Ishikawa (cell line): ENCODE results near the gene HS3ST3A1.

Experiments used
- CEBPB ChIP-seq: IDR thresholded peaks from 2 replicates; pipeline ENCODE4 v1.6.1; 2012
- CREB1 ChIP-seq: IDR thresholded peaks from 2 replicates; pipeline ENCODE4 v1.6.1; 2012; ENCODE audit warnings: low read depth
- EGR1 ChIP-seq: IDR thresholded peaks from 2 replicates; pipeline ENCODE4 v1.6.1; 2012
- EP300 ChIP-seq: IDR thresholded peaks from 2 replicates; pipeline ENCODE4 v1.6.1; 2012; ENCODE audit warnings: borderline replicate concordance
- FOXM1 ChIP-seq: IDR thresholded peaks from 2 replicates; pipeline ENCODE4 v1.6.1; 2012; ENCODE audit warnings: low read depth, borderline replicate concordance
- NFIC ChIP-seq: IDR thresholded peaks from 2 replicates; pipeline ENCODE4 v1.6.1; 2012
- RAD21 ChIP-seq: IDR thresholded peaks from 2 replicates; pipeline ENCODE4 v1.6.1; 2012; ENCODE audit warnings: low read depth
- TAF1 ChIP-seq: IDR thresholded peaks from 2 replicates; pipeline ENCODE4 v1.6.1; 2012; ENCODE audit warnings: low read depth, mild to moderate bottlenecking
- TCF12 ChIP-seq: IDR thresholded peaks from 2 replicates; pipeline ENCODE4 v1.6.1; 2012; ENCODE audit warnings: low read depth
- TEAD4 ChIP-seq: IDR thresholded peaks from 2 replicates; pipeline ENCODE4 v1.6.1; 2012
- YY1 ChIP-seq: IDR thresholded peaks from 2 replicates; pipeline ENCODE4 v1.6.1; 2012; ENCODE audit warnings: low read depth
- ZBTB7A ChIP-seq: IDR thresholded peaks from 2 replicates; pipeline ENCODE4 v1.6.1; 2012; ENCODE audit warnings: low read depth
- TF ChIP-seq, protein P1 (sequence below): IDR thresholded peaks from 2 replicates; pipeline ENCODE4 v1.6.1; 2012; ENCODE audit warnings: low read depth, mild to moderate bottlenecking
- TF ChIP-seq, protein P2 (sequence below): IDR thresholded peaks from 2 replicates; pipeline ENCODE4 v1.6.1; 2012
- TF ChIP-seq, protein P3 (sequence below): IDR thresholded peaks from 2 replicates; pipeline ENCODE4 v1.6.1; 2012

The HS3ST3A1 gene

DNA sequence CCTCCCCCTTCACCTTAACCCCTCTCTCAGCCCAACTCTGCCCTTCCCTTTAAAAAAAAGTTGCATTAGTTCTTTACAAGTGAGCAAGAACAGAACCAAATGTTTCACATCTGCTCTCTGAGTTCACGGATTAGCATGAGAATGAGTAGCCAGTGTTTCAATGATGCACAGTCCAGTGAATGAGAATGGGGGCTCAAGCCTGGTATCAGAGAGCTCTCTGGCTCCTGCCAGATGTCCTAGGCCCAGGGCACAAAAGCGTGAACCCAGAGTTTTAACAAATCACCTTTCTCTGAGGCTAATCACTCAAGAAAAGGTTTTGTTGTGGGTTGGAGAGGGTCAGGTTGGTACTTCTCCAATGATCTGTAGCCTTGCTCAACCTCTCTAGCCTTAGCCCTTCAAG, 41.5 kb upstream of the HS3ST3A1 start:
- no peak for TF ChIP-seq TEAD4
- TF ChIP-seq TCF12, result no peak
- TF ChIP-seq FOXM1, result no peak
- no peak for TF ChIP-seq YY1
- no peak for TF ChIP-seq NFIC
- TF ChIP-seq EGR1, result no peak
- no peak for TF ChIP-seq EP300
- TF ChIP-seq, protein P1, sequence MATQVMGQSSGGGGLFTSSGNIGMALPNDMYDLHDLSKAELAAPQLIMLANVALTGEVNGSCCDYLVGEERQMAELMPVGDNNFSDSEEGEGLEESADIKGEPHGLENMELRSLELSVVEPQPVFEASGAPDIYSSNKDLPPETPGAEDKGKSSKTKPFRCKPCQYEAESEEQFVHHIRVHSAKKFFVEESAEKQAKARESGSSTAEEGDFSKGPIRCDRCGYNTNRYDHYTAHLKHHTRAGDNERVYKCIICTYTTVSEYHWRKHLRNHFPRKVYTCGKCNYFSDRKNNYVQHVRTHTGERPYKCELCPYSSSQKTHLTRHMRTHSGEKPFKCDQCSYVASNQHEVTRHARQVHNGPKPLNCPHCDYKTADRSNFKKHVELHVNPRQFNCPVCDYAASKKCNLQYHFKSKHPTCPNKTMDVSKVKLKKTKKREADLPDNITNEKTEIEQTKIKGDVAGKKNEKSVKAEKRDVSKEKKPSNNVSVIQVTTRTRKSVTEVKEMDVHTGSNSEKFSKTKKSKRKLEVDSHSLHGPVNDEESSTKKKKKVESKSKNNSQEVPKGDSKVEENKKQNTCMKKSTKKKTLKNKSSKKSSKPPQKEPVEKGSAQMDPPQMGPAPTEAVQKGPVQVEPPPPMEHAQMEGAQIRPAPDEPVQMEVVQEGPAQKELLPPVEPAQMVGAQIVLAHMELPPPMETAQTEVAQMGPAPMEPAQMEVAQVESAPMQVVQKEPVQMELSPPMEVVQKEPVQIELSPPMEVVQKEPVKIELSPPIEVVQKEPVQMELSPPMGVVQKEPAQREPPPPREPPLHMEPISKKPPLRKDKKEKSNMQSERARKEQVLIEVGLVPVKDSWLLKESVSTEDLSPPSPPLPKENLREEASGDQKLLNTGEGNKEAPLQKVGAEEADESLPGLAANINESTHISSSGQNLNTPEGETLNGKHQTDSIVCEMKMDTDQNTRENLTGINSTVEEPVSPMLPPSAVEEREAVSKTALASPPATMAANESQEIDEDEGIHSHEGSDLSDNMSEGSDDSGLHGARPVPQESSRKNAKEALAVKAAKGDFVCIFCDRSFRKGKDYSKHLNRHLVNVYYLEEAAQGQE, result no peak
- TF ChIP-seq RAD21, result no peak
- TF ChIP-seq CREB1, result no peak
- TF ChIP-seq TAF1, result no peak
- TF ChIP-seq, protein P2, sequence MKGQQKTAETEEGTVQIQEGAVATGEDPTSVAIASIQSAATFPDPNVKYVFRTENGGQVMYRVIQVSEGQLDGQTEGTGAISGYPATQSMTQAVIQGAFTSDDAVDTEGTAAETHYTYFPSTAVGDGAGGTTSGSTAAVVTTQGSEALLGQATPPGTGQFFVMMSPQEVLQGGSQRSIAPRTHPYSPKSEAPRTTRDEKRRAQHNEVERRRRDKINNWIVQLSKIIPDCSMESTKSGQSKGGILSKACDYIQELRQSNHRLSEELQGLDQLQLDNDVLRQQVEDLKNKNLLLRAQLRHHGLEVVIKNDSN, result no peak
- no peak for TF ChIP-seq CEBPB
- TF ChIP-seq ZBTB7A, result no peak
- TF ChIP-seq, protein P3, sequence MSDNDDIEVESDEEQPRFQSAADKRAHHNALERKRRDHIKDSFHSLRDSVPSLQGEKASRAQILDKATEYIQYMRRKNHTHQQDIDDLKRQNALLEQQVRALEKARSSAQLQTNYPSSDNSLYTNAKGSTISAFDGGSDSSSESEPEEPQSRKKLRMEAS, result no peak

DNA sequence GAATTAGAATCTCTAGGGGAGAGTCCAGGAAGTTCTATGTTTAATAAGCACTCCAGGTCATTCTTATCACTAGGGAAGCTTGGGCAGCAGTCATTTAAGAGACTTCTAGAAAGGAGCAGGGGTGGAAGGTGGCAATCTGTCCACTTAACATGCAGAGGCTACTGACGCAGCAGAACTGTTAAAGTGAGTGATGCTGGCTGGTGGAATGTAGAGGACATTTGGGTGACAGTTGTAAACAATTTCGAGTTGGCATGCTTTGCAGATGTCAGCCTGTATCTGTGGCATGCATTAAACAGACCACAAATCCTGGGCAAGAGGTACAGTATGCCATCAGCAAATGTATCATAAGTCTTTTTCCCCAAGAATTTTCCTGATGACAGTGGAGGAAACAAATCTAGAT, 40.5 kb upstream of the HS3ST3A1 start:
- TF ChIP-seq RAD21 (no peak), TEAD4 (no peak), YY1 (no peak), FOXM1 (no peak)
- TF ChIP-seq, protein P3, result no peak
- TF ChIP-seq, protein P1, result no peak
- TF ChIP-seq, protein P2, result no peak

DNA sequence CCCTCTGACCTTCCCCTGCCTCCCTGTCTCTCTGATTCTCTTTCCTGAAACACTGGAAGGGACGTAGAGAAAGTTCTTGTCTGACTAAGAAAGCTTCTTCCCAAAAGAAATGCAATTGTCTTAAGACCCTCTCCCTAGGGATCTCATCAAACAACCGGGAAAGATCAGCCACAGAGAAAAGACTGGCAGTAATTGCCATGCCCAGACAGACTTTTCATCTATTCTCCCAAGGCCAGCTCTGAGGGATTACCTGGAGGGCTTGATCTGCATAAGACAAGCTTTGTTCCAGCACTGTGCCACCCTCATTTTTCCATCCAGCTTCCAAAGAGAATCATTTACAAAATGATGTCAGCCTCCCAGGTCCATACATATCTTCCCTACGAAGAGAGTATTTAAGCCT, 38.8 kb upstream of the HS3ST3A1 start:
- TF ChIP-seq NFIC, result no peak
- no peak for TF ChIP-seq TCF12
- no peak for TF ChIP-seq ZBTB7A
- TF ChIP-seq RAD21, result no peak
- TF ChIP-seq YY1, result no peak
- no peak for TF ChIP-seq TEAD4
- TF ChIP-seq, protein P1, result no peak
- TF ChIP-seq, protein P3, result no peak

DNA sequence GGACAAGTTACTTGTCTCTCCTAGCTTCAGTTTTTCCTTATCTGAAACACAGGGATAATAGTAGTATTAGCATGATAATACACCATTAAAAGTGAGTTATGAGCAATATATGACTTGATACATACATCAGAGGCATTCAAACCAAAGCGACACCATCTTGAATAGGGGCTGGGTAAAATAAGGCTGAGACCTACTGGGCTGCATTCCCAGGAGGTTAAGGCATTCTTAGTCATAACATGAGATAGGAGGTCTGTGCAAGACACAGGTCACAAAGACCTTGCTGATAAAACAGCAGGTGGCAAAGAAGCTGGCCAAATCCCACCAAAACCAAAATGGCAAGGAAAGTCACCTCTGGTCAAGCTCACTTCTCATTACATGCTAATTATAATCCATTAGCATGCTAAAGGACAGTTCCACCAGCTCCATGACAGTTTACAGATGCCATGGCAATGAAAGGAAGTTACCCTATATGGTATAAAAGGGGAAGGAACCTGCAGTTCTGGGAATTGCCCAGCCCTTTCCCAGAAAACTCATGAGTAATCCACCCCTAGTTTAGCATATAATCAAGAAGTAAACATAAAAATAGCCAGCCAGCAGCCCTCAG, 37.2 kb upstream of the HS3ST3A1 start:
- TF ChIP-seq EGR1 (no peak), TEAD4 (no peak), FOXM1 (no peak), YY1 (no peak), NFIC (no peak), EP300 (no peak), RAD21 (no peak), ZBTB7A (no peak), TAF1 (no peak), CEBPB (no peak), CREB1 (no peak), TCF12 (no peak)
- TF ChIP-seq, protein P3, result no peak
- TF ChIP-seq, protein P1, result no peak
- TF ChIP-seq, protein P2, result no peak
